ENCODE results near the gene GPR78.
"Not testable (repeated sequence)": the region's sequence is repeated elsewhere in the genome, so short reads cannot be mapped to it uniquely, and the experiment has no call there.

GPR78 gene

DNA sequence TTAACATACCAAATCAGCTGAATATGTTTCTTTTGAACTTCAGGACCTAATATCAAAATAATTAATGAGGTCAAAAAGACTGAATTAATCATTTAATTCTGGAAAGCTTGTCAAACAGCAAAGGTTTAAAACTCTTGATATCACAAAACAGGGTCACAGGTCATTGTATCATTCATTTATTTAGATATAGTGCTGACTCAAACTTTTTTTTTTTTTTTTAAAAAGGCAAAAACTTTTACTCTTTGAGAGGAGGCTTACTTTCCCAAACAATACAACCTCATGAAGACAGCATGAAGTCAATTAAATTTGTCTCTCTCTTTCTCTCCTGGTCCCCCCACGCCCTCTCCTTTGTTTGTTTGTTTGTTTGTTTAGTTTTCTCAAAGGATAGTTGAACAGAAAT, 15.6 kb upstream of the GPR78 start:
- DNase-seq (ENCODE audit: low read depth), result no peak

DNA sequence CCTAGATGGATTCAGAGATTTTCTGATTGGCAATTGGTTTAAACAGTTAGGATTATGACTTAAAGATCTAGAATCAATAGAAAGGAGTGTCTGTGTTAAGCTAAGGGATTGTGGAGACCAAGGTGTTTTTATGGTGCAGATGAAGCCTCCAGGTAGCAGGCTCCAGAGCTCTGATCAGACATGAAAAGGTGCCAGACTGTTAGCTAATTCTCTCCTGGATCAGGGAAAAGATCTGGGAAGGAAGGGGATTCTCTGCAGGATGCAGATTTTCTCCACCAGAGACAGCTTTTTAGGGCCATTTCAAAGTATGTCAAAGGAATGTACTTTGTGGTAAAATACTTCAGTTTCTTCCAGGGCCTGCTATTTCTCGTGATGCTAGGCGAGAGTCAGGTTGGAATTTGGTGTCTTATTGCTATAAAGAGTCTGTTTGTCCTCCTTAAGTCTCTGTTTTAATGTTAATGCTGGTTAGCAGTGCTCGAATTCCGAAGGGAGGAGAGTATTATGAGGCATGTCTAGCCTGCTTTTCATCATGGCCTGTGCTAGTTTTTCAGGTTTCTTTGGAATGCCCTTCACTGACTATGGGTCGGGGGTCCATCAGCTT, 12.0 kb upstream of the GPR78 start:
- DNase-seq (ENCODE audit: low read depth), result no peak

DNA sequence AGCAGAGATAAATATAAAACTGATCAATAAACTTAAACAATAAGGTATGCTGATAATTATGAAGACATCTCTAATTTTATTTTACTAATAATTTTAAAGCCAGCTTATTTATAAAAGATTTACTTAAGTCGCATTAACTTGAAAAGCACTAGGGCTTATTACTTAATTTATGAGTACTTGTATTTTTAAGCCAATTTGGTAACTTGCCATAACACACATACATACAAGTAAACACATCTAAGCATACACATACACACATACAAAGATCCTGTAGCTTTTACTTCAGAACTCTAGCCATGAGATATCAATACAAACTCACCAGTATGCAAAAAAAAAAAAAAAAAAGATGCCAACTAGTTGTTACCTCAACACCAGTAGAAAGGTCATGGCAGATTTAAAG, 10.0 kb upstream of the GPR78 start:
- DNase-seq (ENCODE audit: low read depth), result no peak

DNA sequence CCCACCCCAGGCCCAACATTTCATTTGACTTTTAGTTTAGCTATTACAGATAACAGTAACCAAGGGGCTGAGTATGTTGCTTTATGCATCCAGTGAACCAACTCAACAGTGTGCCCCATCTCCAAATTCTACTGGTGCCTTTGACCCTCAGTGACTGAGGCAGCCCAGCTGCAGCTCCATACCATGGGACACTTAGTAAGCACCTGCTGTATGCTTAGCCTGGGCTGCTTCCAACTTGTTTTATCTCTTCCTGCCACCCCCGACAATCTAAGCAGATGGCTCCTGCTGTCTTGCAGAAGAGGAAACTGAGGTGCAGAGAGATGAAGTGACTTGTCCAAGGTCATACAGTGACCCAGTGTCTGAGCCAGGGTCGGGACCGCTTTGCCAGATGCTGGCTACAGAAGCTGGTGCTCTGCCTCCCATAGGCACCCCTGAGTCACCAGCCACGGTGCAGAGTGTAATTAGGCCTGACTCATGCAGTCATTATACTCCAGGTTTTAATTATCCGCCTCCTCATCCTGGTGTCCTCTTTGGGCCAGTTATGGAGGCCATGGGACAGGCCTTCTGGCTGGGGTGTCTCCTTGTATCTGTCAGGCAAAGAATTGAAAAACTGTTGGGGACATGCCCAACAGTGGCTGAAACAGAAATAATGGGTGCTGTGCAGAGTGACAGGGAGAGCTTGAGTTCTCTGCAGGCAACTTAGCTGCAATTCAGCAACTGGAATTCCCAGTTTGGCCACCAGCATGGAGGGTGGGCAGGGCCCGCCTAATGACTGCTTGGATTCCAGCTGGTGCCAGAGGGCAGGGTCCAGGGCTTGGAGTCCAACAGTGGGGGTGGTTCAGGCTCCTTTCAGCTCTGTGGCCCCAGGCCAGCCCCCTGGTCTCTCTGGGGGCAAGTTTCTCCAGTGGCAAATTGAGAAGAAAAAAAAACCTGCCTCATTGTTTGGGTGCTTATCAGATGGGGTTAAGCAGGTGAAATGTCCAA, 8.2 kb upstream of the GPR78 start:
- no peak for DNase-seq (ENCODE audit: low read depth)

DNA sequence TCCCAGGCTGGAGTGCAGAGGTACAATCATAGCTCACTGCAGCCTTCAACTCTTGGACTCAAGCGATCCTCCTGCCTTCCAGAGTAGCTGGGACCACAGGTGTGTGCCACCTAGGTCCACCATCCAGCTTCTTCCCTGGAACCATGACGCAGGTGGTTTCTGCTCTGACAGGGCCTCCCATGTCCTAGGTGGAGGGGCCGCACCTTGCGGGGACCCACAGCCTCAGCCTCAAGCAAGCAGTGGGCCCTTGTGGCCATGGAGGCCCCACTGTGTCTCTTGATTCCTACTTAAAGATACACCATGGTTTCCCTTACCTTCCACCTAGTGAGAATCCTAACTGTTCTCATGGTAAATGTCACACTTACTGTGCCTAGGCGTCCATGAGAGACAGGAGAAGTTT, 6.9 kb upstream of the GPR78 start:
- DNase-seq (ENCODE audit: low read depth), result no peak

DNA sequence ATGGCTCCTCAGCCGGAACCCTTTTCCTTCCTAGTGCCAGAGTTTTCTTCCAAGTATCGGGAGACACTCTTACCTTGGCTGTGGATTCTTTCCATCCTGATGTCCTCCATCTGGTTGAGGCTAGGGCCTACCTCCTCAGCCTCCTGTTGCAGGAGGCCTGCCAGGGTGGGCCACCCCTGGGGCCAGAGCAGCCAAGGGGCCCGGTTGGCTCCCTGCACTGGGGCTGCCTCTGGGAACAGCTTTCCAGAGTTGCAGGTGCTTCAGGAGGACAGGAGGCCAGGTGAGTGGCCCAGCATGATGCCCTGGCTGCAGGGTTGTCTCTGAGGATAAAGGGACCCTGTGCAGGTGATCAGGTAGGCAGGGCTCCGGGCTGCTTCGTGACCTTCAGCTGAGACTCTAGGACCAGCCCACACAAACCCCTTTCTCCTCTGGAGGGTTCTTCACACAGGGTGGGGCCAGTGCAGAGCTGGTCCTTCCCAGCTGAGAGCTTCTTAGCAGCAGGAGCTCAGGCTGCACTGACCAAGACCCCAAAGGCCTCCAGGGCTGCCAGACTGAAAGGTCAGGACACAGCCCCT, 5.3 kb upstream of the GPR78 start:
- DNase-seq (ENCODE audit: low read depth), result no peak

DNA sequence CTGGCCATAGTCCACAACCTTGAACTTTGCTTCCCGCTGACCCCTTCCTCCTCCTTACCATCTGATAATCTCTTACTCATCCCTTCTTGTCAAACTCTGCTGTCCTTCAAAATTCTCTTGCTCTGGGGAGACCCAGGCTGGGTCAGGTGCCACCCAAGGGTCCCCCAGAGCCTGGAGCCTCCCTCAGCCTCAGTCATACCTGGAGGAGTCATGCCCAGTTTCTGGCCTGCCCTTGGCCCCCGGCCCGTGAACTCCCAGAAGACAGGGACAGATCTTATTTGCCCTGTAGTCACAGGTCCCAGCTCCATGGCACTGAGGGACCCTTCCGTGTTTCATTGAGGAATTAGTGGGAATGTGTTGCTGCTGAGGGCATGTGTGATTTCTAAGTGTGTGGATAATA, 4.7 kb upstream of the GPR78 start:
- DNase-seq (ENCODE audit: low read depth), result no peak

DNA sequence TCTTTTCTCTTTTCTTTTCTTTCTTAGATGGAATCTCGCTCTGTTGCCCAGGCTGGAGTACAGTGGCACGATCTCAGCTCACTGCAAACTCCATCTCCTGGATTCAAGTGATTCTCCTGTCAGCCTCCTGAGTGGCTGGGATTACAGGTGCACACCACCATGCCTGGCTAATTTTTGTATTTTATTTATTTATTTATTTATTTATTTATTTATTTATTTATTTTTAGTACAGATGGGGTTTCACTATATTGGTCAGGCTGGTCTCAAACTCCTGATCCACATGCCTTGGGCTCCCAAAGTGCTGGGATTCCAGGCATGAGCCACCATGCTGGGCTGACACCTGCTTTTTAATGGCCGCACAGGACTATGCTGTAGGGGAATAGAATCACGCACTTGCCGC, 3.6 kb upstream of the GPR78 start:
- DNase-seq (ENCODE audit: low read depth), result not testable (repeated sequence)

DNA sequence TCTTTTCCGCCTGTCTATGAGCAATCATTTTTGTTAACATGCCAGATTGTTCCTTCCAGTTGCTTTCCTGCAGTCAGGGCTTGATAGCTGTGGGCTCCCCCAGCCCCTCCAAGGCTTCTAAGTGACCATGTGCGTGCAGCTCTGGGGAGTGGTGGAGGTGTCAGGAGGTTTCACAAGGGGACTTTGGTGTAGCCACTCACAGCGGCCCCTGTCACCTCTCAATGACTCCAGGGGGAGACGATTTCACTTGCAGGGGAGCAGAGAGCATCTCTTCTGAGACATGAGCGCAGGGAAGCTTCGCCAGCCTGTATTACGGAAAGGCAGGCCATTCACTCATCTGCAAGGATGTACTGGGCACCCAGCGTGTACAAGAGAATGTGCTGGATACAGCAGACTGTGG, 3.1 kb upstream of the GPR78 start:
- DNase-seq (ENCODE audit: low read depth), result no peak

DNA sequence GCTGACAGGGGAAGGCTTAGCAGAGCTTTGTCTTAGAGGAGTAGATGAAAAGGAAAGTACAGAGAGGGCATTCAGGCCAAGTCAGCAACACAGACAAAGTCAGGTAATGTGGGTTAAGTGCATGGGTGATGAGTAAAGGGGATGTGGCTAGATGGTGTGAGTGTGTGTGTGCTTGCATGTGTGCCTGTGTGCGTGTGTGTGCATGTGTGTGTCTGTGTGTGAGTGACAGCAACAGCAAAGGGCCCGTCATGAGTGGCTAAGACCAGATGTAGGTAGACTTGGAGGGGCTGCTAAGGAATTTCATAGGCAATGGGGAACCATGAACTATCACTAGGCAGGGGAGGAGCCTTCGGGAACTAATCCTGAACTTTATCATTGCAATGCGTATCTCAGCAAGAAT, 2.2 kb upstream of the GPR78 start:
- no peak for DNase-seq (ENCODE audit: low read depth)

DNA sequence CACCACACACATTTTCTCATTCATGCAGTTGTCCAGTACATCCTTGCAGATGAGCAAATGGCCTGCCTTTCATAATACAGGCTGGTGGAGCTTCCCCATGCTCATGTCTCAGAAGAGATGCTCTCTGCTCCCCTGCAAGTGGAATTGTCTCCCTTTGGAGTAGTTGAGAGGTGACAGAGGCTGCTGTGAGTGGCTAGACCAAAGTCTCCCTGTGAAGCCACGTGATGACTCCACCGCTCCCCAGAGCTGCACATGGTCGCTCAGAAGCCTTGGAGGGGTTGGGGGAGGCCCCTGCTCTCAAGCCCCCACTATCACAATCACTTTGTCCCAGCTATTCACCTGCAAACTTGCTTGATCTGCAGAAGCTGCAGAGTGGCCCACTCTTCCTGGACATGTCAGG, 1.5 kb upstream of the GPR78 start:
- DNase-seq (ENCODE audit: low read depth), result no peak

DNA sequence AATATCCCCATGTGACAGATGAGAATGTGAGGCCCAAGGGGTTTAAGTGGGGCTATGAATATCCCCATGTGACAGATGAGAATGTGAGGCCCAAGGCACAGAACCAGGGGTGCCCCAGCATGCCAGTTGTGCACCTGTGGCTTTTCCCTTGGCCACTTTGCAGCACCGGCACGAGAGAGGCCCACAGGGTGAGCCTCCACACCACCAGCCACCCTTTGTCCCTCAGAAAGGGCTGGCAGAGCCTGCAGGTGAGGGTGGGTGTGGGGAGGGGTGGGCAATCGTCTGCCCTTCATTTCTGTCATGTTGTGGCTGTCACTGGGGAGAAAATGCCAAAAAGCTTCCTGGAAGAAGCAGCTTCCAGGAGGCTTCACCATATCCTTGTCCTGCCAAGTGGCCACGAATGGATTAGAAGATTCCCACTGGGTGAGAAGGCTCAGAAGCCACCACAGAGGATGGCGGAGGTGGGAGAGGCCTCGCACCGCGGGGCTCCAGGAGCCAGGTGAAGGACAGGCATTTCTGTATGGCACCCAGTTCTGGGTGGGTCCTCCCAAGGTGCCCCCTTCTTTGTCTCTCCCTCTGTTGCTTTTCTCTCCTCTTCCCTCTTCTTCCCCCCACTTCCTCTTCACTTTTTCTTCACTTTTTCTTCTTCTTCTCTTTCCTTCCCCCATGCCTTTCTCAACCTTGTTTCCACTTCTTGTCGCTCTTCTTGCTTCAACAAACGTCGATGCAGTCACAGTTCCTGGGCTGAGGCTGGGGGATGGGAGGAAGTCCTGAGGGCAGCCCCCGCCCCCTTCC, 469 bp upstream of the GPR78 start:
- no peak for DNase-seq (ENCODE audit: low read depth)

DNA sequence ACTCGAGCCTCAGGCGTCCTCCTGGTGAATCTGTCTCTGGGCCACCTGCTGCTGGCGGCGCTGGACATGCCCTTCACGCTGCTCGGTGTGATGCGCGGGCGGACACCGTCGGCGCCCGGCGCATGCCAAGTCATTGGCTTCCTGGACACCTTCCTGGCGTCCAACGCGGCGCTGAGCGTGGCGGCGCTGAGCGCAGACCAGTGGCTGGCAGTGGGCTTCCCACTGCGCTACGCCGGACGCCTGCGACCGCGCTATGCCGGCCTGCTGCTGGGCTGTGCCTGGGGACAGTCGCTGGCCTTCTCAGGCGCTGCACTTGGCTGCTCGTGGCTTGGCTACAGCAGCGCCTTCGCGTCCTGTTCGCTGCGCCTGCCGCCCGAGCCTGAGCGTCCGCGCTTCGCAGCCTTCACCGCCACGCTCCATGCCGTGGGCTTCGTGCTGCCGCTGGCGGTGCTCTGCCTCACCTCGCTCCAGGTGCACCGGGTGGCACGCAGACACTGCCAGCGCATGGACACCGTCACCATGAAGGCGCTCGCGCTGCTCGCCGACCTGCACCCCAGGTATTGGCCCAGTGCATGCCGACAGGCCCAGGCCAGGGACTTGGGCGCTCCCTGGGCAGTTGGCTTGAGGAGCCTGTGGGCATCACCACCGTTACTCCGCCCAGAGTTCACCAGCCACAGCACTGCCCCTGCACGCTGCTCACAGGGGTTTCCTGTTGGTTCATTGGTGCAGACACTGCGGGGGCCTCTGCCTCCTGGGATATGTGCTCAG, 1.1 kb downstream of the GPR78 start:
- no peak for DNase-seq (ENCODE audit: low read depth)

DNA sequence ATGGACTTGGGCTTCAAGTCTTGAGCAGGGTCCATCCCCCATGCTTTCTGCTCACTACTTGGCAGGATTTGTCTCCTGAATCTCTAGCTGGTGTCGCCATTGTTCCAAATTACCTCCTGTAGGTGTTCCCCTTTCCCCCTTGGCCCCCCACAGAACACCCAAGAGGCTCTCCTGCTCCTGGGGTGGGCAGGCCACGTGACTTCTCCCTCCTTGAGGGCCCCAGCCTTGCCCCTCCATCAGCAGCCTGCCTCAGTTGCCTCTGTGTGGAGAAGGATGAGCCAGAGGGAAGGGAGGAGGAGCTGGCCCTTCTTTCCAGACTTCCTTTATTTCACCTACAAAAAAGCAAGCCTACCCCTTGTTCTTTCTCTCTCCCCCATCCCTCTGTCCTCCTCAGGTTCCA, 1.8 kb downstream of the GPR78 start:
- no peak for DNase-seq (ENCODE audit: low read depth)

DNA sequence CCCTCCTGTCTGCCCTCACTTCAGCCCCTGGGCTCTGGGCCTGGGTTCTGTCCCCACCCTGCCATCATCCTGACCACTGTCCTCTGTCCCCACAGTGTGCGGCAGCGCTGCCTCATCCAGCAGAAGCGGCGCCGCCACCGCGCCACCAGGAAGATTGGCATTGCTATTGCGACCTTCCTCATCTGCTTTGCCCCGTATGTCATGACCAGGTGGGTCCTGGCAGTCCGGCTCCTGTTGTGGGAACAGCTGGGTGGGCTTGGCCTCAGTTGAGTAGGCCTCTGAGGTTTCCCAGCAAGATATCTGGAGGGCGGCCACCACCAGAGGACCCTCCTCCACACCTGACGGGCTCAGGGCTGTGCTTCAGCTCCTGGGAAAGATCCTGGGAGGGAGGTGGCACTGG, 2.2 kb downstream of the GPR78 start:
- no peak for DNase-seq (ENCODE audit: low read depth)

DNA sequence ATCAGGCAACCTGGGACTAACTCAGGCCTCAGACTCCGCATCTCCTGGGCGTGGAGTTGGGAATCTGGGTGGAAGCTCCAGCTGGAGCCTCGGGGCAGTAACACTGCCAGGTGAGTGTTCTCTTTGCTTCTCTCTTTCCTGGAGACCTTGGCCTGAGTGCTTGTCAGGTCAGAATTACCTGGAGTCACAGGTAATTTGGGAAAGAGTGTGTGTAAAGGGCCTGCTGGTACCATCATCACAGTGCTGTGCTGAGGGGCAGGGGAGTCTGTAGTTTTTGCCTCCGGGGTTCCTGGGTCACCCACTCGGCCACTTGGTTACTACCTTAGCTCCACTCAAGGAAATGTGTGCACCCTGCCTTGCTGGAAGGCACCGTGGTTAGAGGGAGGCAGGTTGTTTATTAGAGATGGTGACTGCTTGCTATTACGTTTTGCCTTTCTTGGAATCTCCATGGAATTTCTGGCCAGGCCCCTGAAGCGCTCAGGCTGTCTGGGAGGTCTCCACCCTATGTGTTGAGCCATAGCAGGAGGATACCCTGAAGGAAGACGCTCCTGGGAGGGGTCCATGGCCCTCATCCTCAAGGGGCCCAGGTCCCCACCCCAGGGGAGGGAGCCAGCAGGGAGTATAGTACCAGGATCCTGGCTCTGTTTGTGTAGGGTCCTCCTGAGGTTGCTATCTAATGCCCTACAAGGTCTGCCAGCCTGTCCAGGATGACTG, 2.9 kb downstream of the GPR78 start:
- no peak for DNase-seq (ENCODE audit: low read depth)

DNA sequence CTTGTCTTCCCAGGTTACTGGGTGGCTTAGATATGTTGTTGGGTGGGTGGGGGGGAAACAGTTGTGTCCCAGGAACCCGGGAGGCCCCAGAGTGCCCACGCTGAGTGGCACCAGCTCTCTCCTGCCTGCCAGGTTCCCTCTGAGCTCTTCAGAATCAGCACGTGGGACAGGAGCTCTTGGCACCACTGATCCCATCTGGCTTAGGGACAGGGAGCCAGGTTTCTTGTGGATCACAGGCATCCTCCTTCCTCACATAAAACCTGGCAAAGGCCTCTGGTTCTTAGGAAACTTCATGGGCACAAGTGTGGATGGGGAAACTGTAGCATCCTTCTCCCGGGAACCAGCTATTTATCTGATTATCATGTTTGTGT, 3.4 kb downstream of the GPR78 start:
- DNase-seq (ENCODE audit: low read depth), result no peak

DNA sequence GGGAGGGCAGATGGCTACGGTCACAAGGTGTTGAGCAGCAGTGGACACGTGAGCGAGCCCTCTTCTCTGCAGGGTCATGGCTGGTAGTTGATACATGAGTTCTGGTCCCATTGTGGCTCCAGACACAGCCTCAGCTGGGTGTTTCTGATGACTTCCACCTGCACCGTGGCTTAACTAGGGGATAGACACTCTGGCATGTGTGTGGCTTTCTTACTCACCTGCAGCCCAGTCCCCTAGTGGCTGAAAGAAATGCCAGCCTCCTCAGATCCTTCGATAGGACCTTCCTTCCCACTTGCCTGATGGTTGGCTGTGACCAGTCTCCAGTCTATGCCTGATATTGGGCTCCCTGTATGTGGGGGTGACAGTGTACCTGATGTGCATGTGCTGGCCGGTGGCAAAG, 5.0 kb downstream of the GPR78 start:
- no peak for DNase-seq (ENCODE audit: low read depth)

DNA sequence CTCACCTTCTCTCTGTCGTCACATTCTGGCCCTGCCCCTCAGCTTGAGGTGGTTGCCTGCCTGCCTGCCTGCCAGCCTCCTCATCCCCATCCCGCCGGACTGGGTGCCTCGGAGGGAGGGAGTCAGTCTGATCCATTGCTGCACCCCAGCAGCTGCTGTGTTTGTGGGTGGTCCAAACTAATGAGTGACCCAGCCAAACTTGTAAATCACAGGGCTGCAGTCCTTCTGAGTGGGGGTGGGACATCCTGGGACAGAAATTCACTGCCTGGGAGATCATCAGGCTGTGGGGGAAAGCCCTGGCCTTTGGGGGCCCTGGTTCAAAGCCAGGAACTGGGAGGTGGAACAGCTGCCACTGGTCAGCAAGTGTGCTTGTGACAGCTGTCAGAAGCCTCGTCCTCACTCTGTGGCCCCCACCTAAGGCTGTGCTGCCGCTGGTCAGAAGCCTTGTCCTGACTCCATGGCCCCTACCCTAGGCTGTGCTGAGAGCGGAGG, 5.6 kb downstream of the GPR78 start:
- DNase-seq (ENCODE audit: low read depth), result no peak

DNA sequence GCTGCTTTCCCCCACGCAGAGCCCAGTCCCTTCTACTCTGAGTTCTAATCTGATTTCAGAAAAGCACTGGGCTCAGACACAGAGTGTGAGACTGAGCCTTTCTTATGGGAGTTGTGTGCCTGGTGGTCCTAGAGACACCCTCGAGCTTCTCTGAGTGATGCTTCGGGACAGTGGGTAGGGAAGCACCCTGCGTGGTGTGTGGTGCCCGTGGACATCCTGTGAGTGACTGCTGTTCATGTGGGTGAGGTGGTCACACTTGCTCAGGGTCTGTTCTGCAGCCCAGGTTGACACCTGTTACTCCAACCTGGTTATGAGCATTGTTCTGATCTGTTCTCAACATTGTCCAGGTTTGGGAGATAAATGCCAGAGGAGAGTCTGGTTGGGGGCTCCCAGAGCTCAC, 6.1 kb downstream of the GPR78 start:
- DNase-seq (ENCODE audit: low read depth), result no peak

Measured in T follicular helper cell (primary cell).